Spleen (tissue), 11 donors: ENCODE results near the gene MRPL44. TPM values are rescaled to one million over a fixed set of nuclear protein-coding genes. Genes with fewer than 3 reads are reported as not detected.

Experiments
- DNase-seq: peaks from one replicate; pipeline ENCODE4 v3.0.0-alpha.2; 2020
- H3K27ac ChIP-seq, 8 donors: fragments of 200-600 bp; sonication (generic) in 7 of 8; 1 replicate in 4 of 8; 2 replicates in 4 of 8; pipeline versions ENCODE4 v1.5.0 to v1.8.0; 2016 to 2021; ENCODE audit warnings: inconsistent platforms in 4 of 8, mild to moderate bottlenecking in 4 of 8, moderate library complexity in 1 of 8
- H3K27me3 ChIP-seq, 7 donors: fragments of 200-600 bp; sonication (generic) in 6 of 7; replicated peaks in 1 of 7; 1 replicate in 4 of 7; 2 replicates in 3 of 7; pipeline versions ENCODE4 v1.5.0 to v1.8.0; 2016 to 2021; ENCODE audit warnings: inconsistent platforms in 3 of 7, mild to moderate bottlenecking in 1 of 7
- H3K36me3 ChIP-seq, 6 donors: fragments of 200-600 bp; sonication (generic) in 5 of 6; 1 replicate in 4 of 6; 2 replicates in 2 of 6; pipeline versions ENCODE4 v1.5.0 to v1.8.0; 2016 to 2021; ENCODE audit warnings: inconsistent platforms in 2 of 6
- H3K4me1 ChIP-seq, 6 donors: fragments of 200-600 bp; sonication (generic) in 5 of 6; 1 replicate in 3 of 6; 2 replicates in 3 of 6; pipeline versions ENCODE4 v1.5.0 to v1.8.0; 2016 to 2021; ENCODE audit warnings: inconsistent platforms in 3 of 6
- H3K4me3 ChIP-seq, 8 donors: fragments of 200-600 bp; sonication (generic) in 7 of 8; 1 replicate in 4 of 8; 2 replicates in 4 of 8; pipeline versions ENCODE4 v1.5.0 to v1.8.0; 2016 to 2021; ENCODE audit warnings: inconsistent platforms in 4 of 8, mild to moderate bottlenecking in 4 of 8, moderate library complexity in 2 of 8
- H3K9me3 ChIP-seq, 8 donors: fragments of 200-600 bp; sonication (generic) in 7 of 8; 1 replicate in 4 of 8; 2 replicates in 4 of 8; pipeline versions ENCODE4 v1.5.0 to v1.8.0; 2016 to 2021; ENCODE audit warnings: inconsistent platforms in 4 of 8
- CTCF ChIP-seq, 11 experiments: fragments of 200-600 bp in 7 of 11; fragments of 450-650 bp in 4 of 11; sonication (generic) in 4 of 11; IDR thresholded peaks in 8 of 11; conservative IDR thresholded peaks in 3 of 11; 1 replicate in 7 of 11; 2 replicates in 4 of 11; pipeline versions ENCODE4 v1.4.0 to v1.8.0; 2016 to 2021; ENCODE audit warnings: antibody characterized with exemption in 11 of 11, inconsistent platforms in 4 of 11, mild to moderate bottlenecking in 1 of 11
- POLR2A ChIP-seq, 3 donors: fragments of 450-650 bp; IDR thresholded peaks; one replicate each; pipeline ENCODE4 v1.5.1; 2017; ENCODE audit warnings: antibody characterized with exemption in 3 of 3, mild to moderate bottlenecking in 1 of 3
- POLR2AphosphoS5 ChIP-seq, 3 donors: sonication (generic); formaldehyde crosslinking; IDR thresholded peaks; one replicate each; pipeline ENCODE4 v1.5.1; 2017; ENCODE audit warnings: antibody characterized with exemption in 3 of 3
- WGBS, 5 donors: extraction: QIAGEN DNeasy Blood & Tissue Kit in 3 of 5; methylation state at CpG; one replicate each; pipeline versions ENCODE4 v1.1.5 to v1.1.7; 2013 to 2018; 5-methylcytosine and 5-hydroxymethylcytosine counted together
- intact Hi-C: fragments of 100-400 bp; cut with DNase I; formaldehyde crosslinking; loops from one replicate; pipeline ENCODE4 v1.15.0; 2023; ENCODE audit warnings: low total_unique reads
- polyA plus RNA-seq, 3 donors: library from polyadenylated mRNA; stranded (reverse); fragments of 200-250 nt; gene quantifications; one replicate each; pipeline ENCODE4 v1.2.1, GENCODE V29; 2013
- total RNA-seq, 7 donors: library from RNA; depleted of rRNA in 3 of 7; stranded (reverse); fragments of >200 nt in 3 of 7; fragmentation: NEBNext Ultra II Directional in 4 of 7; extraction: Animal tissue kit (Norgen Biotek cat#: 25700) in 4 of 7; gene quantifications; one replicate each; pipeline versions ENCODE4 v1.1.0 to v1.2.1, GENCODE V29; 2016 to 2021
- donor health status: healthy with polysubstance abuse.
- donor health status: DM: no; HTN: no; CAD: no; lungs with moderate emphysema.
- donor health status: DM: no; HTN: no; CAD: no.
- donor health status: Bipolar disorder and iron deficiency.
- donor health status: healthy.
- donor health status: DM: no; HTN: no; CAD: no.
- donor health status: DM: yes; HTN: yes; CAD: no.

Gene MRPL44
- total and polyA plus RNA-seq, 10 donors = 19.4 to 36.3 (median 26.0) TPM

- H3K9me3 ChIP-seq = no peaks in the 10 kb centered on the region
- H3K27me3 ChIP-seq = no peaks in the 10 kb centered on the region
- no peak for DNase-seq
- peaks cover 0 to 59% (median 18%) of the 10 kb centered on the region in 6 donors for H3K4me1 ChIP-seq
- H3K27ac ChIP-seq = no peak overlapping the region
- H3K4me3 ChIP-seq = no peak overlapping the region
- intact Hi-C loops = no loop called here
- H3K36me3 ChIP-seq = peaks cover 0 to 60% (median 8%) of the 10 kb centered on the region in 6 donors
- no peak for TF ChIP-seq CTCF (IDR thresholded peaks at IDR 0.05 in 8 of 11, conservative IDR thresholded peaks at IDR 0.05 in 3 of 11)
- no peak for TF ChIP-seq POLR2A (IDR thresholded peaks at IDR 0.05)
Measured at GRCh38 chr2:223914324-223914723, 42.9 kb upstream of the MRPL44 start.

GRCh38 chr2:223915071-223915470, 42.2 kb upstream of the MRPL44 start:
- WGBS, 5 donors = 48 to 83% (median 67%) methylated on average over 3 of the region's 3 CpGs
- TF ChIP-seq POLR2AphosphoS5 (IDR thresholded peaks at IDR 0.05) (no peak), CTCF (IDR thresholded peaks at IDR 0.05 in 8 of 11, conservative IDR thresholded peaks at IDR 0.05 in 3 of 11) (no peak), POLR2A (IDR thresholded peaks at IDR 0.05) (no peak)
- Histone ChIP-seq H3K36me3 (peaks cover 0 to 63% (median 8%) of the 10 kb centered on the region in 6 donors), H3K4me1 (peaks cover 0 to 59% (median 18%) of the 10 kb centered on the region in 6 donors), H3K4me3 (no peak overlapping the region), H3K27ac (no peak overlapping the region), H3K27me3 (no peaks in the 10 kb centered on the region), H3K9me3 (no peaks in the 10 kb centered on the region)
- no peak for DNase-seq
- intact Hi-C loops = no loop called here

GRCh38 chr2:223916181-223916920, 40.9 kb upstream of the MRPL44 start:
- Histone ChIP-seq H3K9me3 (no peaks in the 10 kb centered on the region), H3K36me3 (peaks cover 0 to 57% (median 8%) of the 10 kb centered on the region in 6 donors), H3K4me1 (peaks cover 0 to 70% (median 19%) of the 10 kb centered on the region in 6 donors), H3K27ac (no peak overlapping the region), H3K27me3 (no peaks in the 10 kb centered on the region), H3K4me3 (no peak overlapping the region)
- TF ChIP-seq CTCF (IDR thresholded peaks at IDR 0.05 in 8 of 11, conservative IDR thresholded peaks at IDR 0.05 in 3 of 11) (no peak), POLR2AphosphoS5 (IDR thresholded peaks at IDR 0.05) (no peak), POLR2A (IDR thresholded peaks at IDR 0.05) (no peak)
- intact Hi-C loops = no loop called here
- WGBS, 5 donors = 87 to 94% (median 88%) methylated on average over 8 of the region's 8 CpGs
- no peak for DNase-seq

- intact Hi-C loops = no loop called here
- Histone ChIP-seq H3K27me3 (no peaks in the 10 kb centered on the region), H3K36me3 (peaks cover 0 to 51% (median 8%) of the 10 kb centered on the region in 6 donors), H3K9me3 (no peaks in the 10 kb centered on the region), H3K4me3 (no peak overlapping the region), H3K4me1 (peaks cover 0 to 90% (median 26%) of the 10 kb centered on the region in 6 donors), H3K27ac (peak overlapping the region in 5 of 8 donors; percentile 7 to 63 (median 53))
- WGBS, 5 donors = 35 to 59% (median 46%) methylated on average over 11 of the region's 11 CpGs
- DNase-seq = no peak
- TF ChIP-seq POLR2A (IDR thresholded peaks at IDR 0.05) (no peak), CTCF (IDR thresholded peaks at IDR 0.05 in 8 of 11, conservative IDR thresholded peaks at IDR 0.05 in 3 of 11) (no peak), POLR2AphosphoS5 (IDR thresholded peaks at IDR 0.05) (peak; percentile 20 to 56 (median 43))
Measured at GRCh38 chr2:223918671-223919134, 38.6 kb upstream of the MRPL44 start.
